ENCODE data around the gene WIZ. TPM values are rescaled to one million over a fixed set of nuclear protein-coding genes. Genes with fewer than 3 reads are reported as not detected.
"Not testable (repeated sequence)": the region's sequence is repeated elsewhere in the genome, so short reads cannot be mapped to it uniquely, and the experiment has no call there.

The WIZ gene
- total and polyA plus RNA-seq, 2 experiments from 2014 or later = 40.3 to 82.7 TPM

DNA sequence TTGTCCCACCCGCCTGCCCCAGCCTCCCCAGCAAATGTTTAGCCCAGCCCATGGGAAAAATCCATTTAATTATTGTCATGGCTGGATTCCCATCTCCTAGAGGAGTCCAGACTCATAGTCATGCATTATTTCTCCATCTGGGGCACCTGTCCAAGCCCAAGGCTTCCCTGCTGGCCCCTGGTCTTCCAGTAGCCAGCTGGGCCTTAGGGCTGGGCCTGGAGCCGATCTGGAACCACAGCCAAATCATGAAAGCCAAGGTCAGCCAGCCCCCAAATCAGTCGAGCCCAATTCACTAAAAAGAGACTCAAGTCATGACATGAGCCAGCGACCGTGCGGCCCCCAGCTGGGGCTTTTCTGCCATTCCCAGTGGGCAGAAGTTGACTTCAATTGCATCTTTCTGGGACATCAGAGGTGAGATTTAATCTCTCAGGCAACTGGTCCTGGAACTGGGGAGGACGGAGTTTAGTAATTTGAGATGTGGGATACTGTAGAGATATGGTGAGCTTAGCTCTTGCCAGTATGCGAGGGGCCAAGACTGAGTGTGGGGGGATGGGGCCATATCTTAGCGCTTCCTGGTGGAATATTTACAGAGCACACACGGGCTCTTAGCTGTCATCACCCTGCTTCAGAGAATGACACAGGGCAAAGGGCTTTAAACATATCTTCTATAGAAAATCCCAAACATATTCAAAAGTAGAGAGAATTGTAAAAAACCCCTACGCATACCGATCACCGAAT, 38.9 kb upstream of the WIZ start:
- Histone ChIP-seq H3K27me3 (no peaks in the 10 kb centered on the region), H3K27ac (no peak overlapping the region), H3K36me3 (no peaks in the 10 kb centered on the region), H3K9me3 (ENCODE audit: low read depth) (no peaks in the 10 kb centered on the region), H3K4me3 (no peak overlapping the region), H3K4me1 (ENCODE audit: low read depth) (no peaks in the 10 kb centered on the region)
- TF ChIP-seq, protein P1, sequence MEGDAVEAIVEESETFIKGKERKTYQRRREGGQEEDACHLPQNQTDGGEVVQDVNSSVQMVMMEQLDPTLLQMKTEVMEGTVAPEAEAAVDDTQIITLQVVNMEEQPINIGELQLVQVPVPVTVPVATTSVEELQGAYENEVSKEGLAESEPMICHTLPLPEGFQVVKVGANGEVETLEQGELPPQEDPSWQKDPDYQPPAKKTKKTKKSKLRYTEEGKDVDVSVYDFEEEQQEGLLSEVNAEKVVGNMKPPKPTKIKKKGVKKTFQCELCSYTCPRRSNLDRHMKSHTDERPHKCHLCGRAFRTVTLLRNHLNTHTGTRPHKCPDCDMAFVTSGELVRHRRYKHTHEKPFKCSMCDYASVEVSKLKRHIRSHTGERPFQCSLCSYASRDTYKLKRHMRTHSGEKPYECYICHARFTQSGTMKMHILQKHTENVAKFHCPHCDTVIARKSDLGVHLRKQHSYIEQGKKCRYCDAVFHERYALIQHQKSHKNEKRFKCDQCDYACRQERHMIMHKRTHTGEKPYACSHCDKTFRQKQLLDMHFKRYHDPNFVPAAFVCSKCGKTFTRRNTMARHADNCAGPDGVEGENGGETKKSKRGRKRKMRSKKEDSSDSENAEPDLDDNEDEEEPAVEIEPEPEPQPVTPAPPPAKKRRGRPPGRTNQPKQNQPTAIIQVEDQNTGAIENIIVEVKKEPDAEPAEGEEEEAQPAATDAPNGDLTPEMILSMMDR (IDR thresholded peaks at IDR 0.05; ENCODE audit: low read depth, low read length) = no peak
- peak in 1 of 2 donors; percentile 54 for DNase-seq (ENCODE audit: low read depth in 1 of 2, low spot score in 1 of 2)

DNA sequence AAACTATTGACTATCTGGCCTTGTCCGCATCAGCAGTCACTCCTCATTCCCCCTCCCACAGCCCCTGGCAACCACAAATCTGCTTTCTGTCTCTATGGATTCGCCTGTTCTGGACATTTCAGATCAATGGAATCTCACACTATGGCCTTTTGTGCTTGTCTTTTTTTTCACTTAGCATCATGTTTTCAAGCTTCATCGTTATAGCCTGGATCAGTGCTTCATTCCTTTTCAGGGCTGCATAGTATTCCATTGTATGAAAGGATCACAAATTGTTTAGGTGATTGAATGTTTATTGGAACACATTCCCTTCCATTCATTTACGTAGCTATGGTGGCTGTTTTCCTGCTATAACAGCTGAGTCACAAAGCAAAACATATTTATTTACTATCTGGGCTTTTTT, 37.3 kb upstream of the WIZ start:
- H3K27ac ChIP-seq = no peak overlapping the region

DNA sequence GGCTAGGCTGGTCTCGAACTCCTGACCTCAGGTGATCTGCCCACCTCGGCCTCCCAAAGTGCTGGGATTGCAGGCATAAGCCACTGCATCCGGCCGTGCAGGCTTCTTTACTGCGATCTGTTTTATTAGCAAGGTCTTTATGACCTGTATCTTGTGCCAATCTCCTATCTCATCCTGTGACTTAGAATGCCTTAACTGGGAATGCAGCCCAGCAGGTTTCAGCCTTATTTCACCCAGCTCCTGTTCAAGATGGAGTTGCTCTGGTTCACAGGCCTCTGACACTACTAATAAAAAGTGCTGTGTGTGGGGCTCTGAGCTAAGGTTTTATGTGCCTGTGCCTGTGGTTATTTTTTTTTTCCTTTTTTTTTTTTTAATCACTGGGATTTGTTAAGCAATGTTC, 36.0 kb upstream of the WIZ start:
- not testable (repeated sequence) for H3K36me3 ChIP-seq; H3K27me3 ChIP-seq; DNase-seq (ENCODE audit: low read depth in 1 of 2, low spot score in 1 of 2); H3K9me3 ChIP-seq (ENCODE audit: low read depth); H3K4me1 ChIP-seq (ENCODE audit: low read depth); H3K4me3 ChIP-seq; H3K27ac ChIP-seq

More for the DNA sequence above, 37.3 kb upstream of the WIZ start:
- Histone ChIP-seq H3K4me1 (ENCODE audit: low read depth) (no peaks in the 10 kb centered on the region), H3K36me3 (no peaks in the 10 kb centered on the region), H3K9me3 (ENCODE audit: low read depth) (no peaks in the 10 kb centered on the region), H3K4me3 (no peak overlapping the region), H3K27me3 (no peaks in the 10 kb centered on the region)
- no peak for DNase-seq (ENCODE audit: low read depth in 1 of 2, low spot score in 1 of 2)
- TF ChIP-seq, protein P1 (IDR thresholded peaks at IDR 0.05; ENCODE audit: low read depth, low read length) = no peak

- H3K27ac ChIP-seq; H3K9me3 ChIP-seq (ENCODE audit: low read depth); H3K36me3 ChIP-seq; H3K27me3 ChIP-seq; H3K4me3 ChIP-seq; H3K4me1 ChIP-seq (ENCODE audit: low read depth); DNase-seq (ENCODE audit: low read depth in 1 of 2, low spot score in 1 of 2): not testable (repeated sequence)
These were observed 31.2 kb upstream of the WIZ start for GRCh38 chr19:15480996-15481395.

GRCh38 chr19:15479391-15480345, 29.9 kb upstream of the WIZ start, which contains the start of gene PGLYRP2:
TSS of gene PGLYRP2 (minus strand) at chr19:15479501. CDS start at chr19:15479371, 130 bp downstream.
- H3K36me3 ChIP-seq = no peaks in the 10 kb centered on the region
- H3K9me3 ChIP-seq (ENCODE audit: low read depth) = no peaks in the 10 kb centered on the region
- no peaks in the 10 kb centered on the region for H3K4me1 ChIP-seq (ENCODE audit: low read depth)
- peak in 1 of 2 donors; percentile 23 for DNase-seq (ENCODE audit: low read depth in 1 of 2, low spot score in 1 of 2)
- TF ChIP-seq, protein P1 (IDR thresholded peaks at IDR 0.05; ENCODE audit: low read depth, low read length) = no peak
- H3K27me3 ChIP-seq = no peaks in the 10 kb centered on the region
- H3K27ac ChIP-seq = no peak within 1 kb of the TSS
- H3K4me3 ChIP-seq = no peak within 1 kb of the TSS

GRCh38 chr19:15476325-15476724, 26.6 kb upstream of the WIZ start:
- Histone ChIP-seq H3K36me3 (no peaks in the 10 kb centered on the region), H3K27ac (no peak overlapping the region), H3K27me3 (no peaks in the 10 kb centered on the region), H3K4me3 (no peak overlapping the region), H3K9me3 (ENCODE audit: low read depth) (no peaks in the 10 kb centered on the region), H3K4me1 (ENCODE audit: low read depth) (no peaks in the 10 kb centered on the region)
- no peak for DNase-seq (ENCODE audit: low read depth in 1 of 2, low spot score in 1 of 2)
- TF ChIP-seq, protein P1 (IDR thresholded peaks at IDR 0.05; ENCODE audit: low read depth, low read length) = no peak

Data from cardiac muscle cell (in vitro differentiated cells and primary cell).